VCaP (cell line): Measurements from ENCODE around the gene TRMO.

Source experiments
- H3K27ac ChIP-seq: fragments of 450-650 bp; 2 replicates; pipeline ENCODE4 v1.5.1; 2017
- CTCF ChIP-seq: fragments of 450-650 bp; conservative IDR thresholded peaks from 2 replicates; pipeline ENCODE4 v1.5.1; 2017; ENCODE audit warnings: mild to moderate bottlenecking, moderate library complexity

Gene TRMO

DNA sequence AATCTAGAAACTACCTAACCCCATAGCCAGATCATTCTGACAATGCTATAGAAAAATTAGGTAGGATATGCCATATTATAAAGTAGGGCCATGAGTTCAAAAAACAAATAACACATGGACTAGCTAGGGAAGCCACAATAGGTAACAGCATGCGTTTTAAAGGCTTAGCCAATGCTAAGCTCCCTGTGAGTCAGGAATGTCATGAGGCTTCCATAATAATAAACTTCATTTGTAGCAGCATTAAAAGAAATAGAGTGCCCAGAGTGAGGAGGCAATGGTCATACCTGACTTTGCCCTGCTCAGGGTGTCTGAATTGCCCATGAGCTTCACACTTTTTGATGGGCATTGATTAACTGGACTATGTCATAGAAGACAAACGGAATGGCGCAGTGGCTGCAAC, 53.4 kb downstream of the TRMO start:
- TF ChIP-seq CTCF = no peak

DNA sequence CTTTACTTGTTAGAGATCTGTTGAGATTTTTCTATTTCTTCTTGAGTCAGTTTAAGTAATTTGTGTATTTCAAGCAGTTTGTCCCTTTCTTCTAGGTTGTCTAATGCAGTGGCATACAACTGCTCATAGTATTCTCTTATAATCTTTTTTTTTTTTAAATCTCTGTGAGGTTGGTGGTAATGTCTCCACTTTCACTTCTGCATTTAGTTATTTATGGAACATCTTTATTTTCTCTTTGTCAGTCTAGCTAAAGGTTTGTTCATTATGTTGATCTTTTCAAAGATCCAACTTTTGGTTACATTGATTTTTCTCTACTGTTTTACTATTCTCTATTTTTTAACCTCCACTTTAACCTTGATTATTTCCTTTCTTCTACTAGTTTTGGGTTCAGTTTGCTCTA, 55.5 kb downstream of the TRMO start:
- H3K27ac ChIP-seq = no peak overlapping the region
- TF ChIP-seq CTCF = no peak

More for the DNA sequence above, 53.4 kb downstream of the TRMO start:
- no peak overlapping the region for H3K27ac ChIP-seq

DNA sequence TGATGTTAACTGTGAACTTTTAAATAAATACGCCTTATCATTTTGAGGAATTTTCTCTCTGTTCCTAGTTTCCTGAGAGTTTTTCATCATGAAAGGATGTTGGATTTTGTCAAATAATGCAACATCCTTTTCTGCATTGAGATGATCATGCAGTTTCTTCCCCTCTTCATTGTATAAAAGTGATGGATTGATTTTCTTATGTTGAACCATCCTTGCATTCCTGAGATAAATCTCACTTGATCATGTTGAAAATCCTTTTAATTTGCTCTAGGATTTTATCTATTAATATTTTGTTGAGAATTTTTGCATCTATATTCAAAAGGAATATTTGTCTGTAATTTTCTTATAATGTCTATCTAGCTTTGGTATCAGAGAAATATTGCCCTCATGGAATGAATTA, 56.0 kb downstream of the TRMO start:
- no peak overlapping the region for H3K27ac ChIP-seq
- TF ChIP-seq CTCF = no peak

GRCh38 chr9:97864396-97864795, 57.9 kb downstream of the TRMO start:
- no peak overlapping the region for H3K27ac ChIP-seq
- no peak for TF ChIP-seq CTCF

- no peak overlapping the region for H3K27ac ChIP-seq
- TF ChIP-seq CTCF = no peak
These were observed 59.0 kb downstream of the TRMO start for GRCh38 chr9:97863314-97863713.

- no peak overlapping the region for H3K27ac ChIP-seq
- no peak for TF ChIP-seq CTCF
These were observed 61.2 kb downstream of the TRMO start for GRCh38 chr9:97861148-97861475.

DNA sequence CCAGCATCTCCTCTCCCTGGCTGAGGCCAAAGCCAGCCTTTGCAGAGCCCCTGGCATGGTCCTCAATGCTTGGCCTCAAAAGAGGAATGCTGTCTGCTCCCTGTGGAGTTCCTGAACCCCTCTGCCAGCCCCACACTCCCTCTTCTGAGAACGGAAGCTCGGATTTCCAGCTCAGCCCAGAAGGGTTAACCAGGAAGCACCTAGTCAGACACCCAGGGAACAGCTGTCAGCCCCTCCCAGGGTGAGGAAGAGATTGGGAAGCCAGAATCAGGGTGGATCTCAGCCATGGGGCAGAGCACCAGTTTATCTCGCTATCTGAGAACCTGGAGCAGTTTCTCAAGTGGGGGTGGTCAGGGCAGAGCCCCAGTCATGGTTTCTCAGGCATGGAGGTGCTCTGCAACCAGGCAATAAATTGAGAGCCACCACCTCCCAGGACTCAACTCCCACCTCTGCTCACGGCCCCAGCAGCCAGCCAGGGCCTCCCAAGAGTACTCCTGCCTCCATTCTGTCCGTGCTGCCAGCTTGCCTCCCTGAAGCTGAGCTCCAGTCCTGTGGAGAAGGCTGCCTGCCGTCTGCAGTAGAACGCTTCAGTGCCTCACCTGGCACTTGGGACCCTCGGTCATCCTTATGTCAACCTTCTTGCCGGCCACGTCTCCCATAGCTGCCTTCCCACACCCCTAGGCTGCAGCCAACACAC, 61.7 kb downstream of the TRMO start:
- H3K27ac ChIP-seq = no peak overlapping the region
- TF ChIP-seq CTCF = no peak
